Body of pancreas (tissue), 4 donors: Measurements from ENCODE around the gene HTATSF1.

Experiments used
- CTCF ChIP-seq, 7 experiments: fragments of 450-650 bp in 4 of 7; fragments of 200-600 bp in 3 of 7; sonication (generic) in 3 of 7; IDR thresholded peaks; one replicate each; pipeline ENCODE4 v1.5.1; 2016 to 2019; ENCODE audit warnings: antibody characterized with exemption in 7 of 7
- POLR2A ChIP-seq, 3 donors: fragments of 450-650 bp; IDR thresholded peaks; one replicate each; pipeline ENCODE4 v1.6.1; 2016; ENCODE audit warnings: antibody characterized with exemption in 3 of 3, mild to moderate bottlenecking in 2 of 3

GRCh38 chrX:136555694-136556093, 58.3 kb downstream of the HTATSF1 start:
- no peak for TF ChIP-seq CTCF (IDR thresholded peaks at IDR 0.05)
- no peak for TF ChIP-seq POLR2A (IDR thresholded peaks at IDR 0.05)
